WTC11 (cell line): ENCODE measurements around the gene COG3. TPM values are rescaled to one million over a fixed set of nuclear protein-coding genes. Genes with fewer than 3 reads are reported as not detected.

ENCODE experiments used
- ATAC-seq: fragments of 200-7000 bp; cut with Tn5 transposase; 2 replicates; pipeline ENCODE4 v1.10.0; 2021; ENCODE audit warnings: mild to moderate bottlenecking, moderate library complexity
- CTCF ChIA-PET: fragments of 300-600 bp; sonication (Branson Sonifier 250); formaldehyde crosslinking; loops from one replicate; lab custom pipeline; 2021; ENCODE audit warnings: antibody characterized with exemption; lab: Charles Lee
- POLR2A ChIA-PET: fragments of 350-600 bp; sonication (Branson Sonifier 250); formaldehyde crosslinking; loops from one replicate; lab custom pipeline; 2021; ENCODE audit warnings: antibody characterized with exemption; lab: Charles Lee
- DNase-seq: peaks from one replicate; pipeline ENCODE4 v3.0.0; 2021; ENCODE audit warnings: low spot score
- H3K27ac Mint-ChIP-seq: 2 replicates; pipeline ENCODE4 v1.8.0; 2021; ENCODE audit warnings: mixed read lengths
- H3K27me3 Mint-ChIP-seq: 2 replicates; pipeline ENCODE4 v1.8.0; 2021; ENCODE audit warnings: low read depth, mild to moderate bottlenecking, moderate library complexity, mixed read lengths
- H3K36me3 Mint-ChIP-seq: 2 replicates; pipeline ENCODE4 v1.8.0; 2021; ENCODE audit warnings: mixed read lengths
- H3K4me1 Mint-ChIP-seq: 2 replicates; pipeline ENCODE4 v1.8.0; 2022; ENCODE audit warnings: mixed read lengths
- H3K4me3 Mint-ChIP-seq: 2 replicates; pipeline ENCODE4 v1.8.0; 2021; ENCODE audit warnings: mild to moderate bottlenecking, moderate library complexity, mixed read lengths
- H3K9me3 Mint-ChIP-seq: 2 replicates; pipeline ENCODE4 v1.8.0; 2021; ENCODE audit warnings: mixed read lengths
- ATF1 ChIP-seq: sonication (generic); formaldehyde crosslinking; IDR thresholded peaks from 2 replicates; pipeline ENCODE4 v1.8.1; 2023; ENCODE audit warnings: mild to moderate bottlenecking, moderate library complexity, missing genetic modification reagents
- CDX4 ChIP-seq: fragments of 250-450 bp; sonication (Bioruptor Pico); IDR thresholded peaks from 2 replicates; pipeline ENCODE4 v1.9.0; 2021; ENCODE audit warnings: moderate library complexity, mild to moderate bottlenecking, inconsistent platforms, borderline replicate concordance
- CREB1 ChIP-seq: sonication (generic); formaldehyde crosslinking; IDR thresholded peaks from 2 replicates; pipeline ENCODE4 v1.8.0; 2023; ENCODE audit warnings: mild to moderate bottlenecking, missing genetic modification reagents
- CREM ChIP-seq: sonication (generic); formaldehyde crosslinking; IDR thresholded peaks from 2 replicates; pipeline ENCODE4 v1.8.1; 2022; ENCODE audit warnings: mild to moderate bottlenecking, missing genetic modification reagents, moderate library complexity
- E2F1 ChIP-seq: sonication (generic); formaldehyde crosslinking; IDR thresholded peaks from 2 replicates; pipeline ENCODE4 v1.8.0; 2022; ENCODE audit warnings: mild to moderate bottlenecking, missing genetic modification reagents
- GTF2I ChIP-seq: fragments of 250-450 bp; sonication (Bioruptor Pico); conservative IDR thresholded peaks from 2 replicates; pipeline ENCODE4 v1.4.0; 2021; ENCODE audit warnings: mild to moderate bottlenecking
- KAT7 ChIP-seq: sonication (generic); formaldehyde crosslinking; IDR thresholded peaks from 2 replicates; pipeline ENCODE4 v1.8.1; 2023; ENCODE audit warnings: missing genetic modification reagents, mild to moderate bottlenecking, borderline replicate concordance
- NR1H2 ChIP-seq: sonication (generic); formaldehyde crosslinking; IDR thresholded peaks from 2 replicates; pipeline ENCODE4 v1.9.0; 2021; ENCODE audit warnings: mild to moderate bottlenecking, moderate library complexity, missing genetic modification reagents
- NR2C2 ChIP-seq: sonication (generic); formaldehyde crosslinking; IDR thresholded peaks from 2 replicates; pipeline ENCODE4 v1.8.0; 2022; ENCODE audit warnings: mild to moderate bottlenecking, missing genetic modification reagents
- OVOL2 ChIP-seq: fragments of 250-450 bp; sonication (Bioruptor Pico); IDR thresholded peaks from 2 replicates; pipeline ENCODE4 v1.9.0; 2021; ENCODE audit warnings: mild to moderate bottlenecking, borderline replicate concordance
- SMAD4 ChIP-seq: sonication (generic); formaldehyde crosslinking; IDR thresholded peaks from 2 replicates; pipeline ENCODE4 v1.8.0; 2022; ENCODE audit warnings: mild to moderate bottlenecking, missing genetic modification reagents
- SP1 ChIP-seq: sonication (generic); formaldehyde crosslinking; conservative IDR thresholded peaks from 2 replicates; pipeline ENCODE4 v1.8.1; 2022; ENCODE audit warnings: missing genetic modification reagents
- USF1 ChIP-seq: sonication (generic); formaldehyde crosslinking; IDR thresholded peaks from 2 replicates; pipeline ENCODE4 v1.8.0; 2022; ENCODE audit warnings: mild to moderate bottlenecking, missing genetic modification reagents
- ZBTB43 ChIP-seq: sonication (generic); formaldehyde crosslinking; IDR thresholded peaks from 2 replicates; pipeline ENCODE4 v1.8.1; 2023; ENCODE audit warnings: mild to moderate bottlenecking, missing genetic modification reagents
- ZNF121 ChIP-seq: sonication (generic); formaldehyde crosslinking; IDR thresholded peaks from 2 replicates; pipeline ENCODE4 v1.8.0; 2023; ENCODE audit warnings: missing genetic modification reagents
- ZNF425 ChIP-seq: fragments of 250-450 bp; sonication (Bioruptor Pico); conservative IDR thresholded peaks from 2 replicates; pipeline ENCODE4 v1.9.0; 2021; ENCODE audit warnings: mild to moderate bottlenecking
- ZNF512 ChIP-seq: sonication (generic); formaldehyde crosslinking; IDR thresholded peaks from 2 replicates; pipeline ENCODE4 v1.8.1; 2022; ENCODE audit warnings: missing genetic modification reagents, borderline replicate concordance
- ZNF532 ChIP-seq: fragments of 250-450 bp; sonication (Bioruptor Pico); IDR thresholded peaks from 2 replicates; pipeline ENCODE4 v1.9.0; 2021; ENCODE audit warnings: mild to moderate bottlenecking, borderline replicate concordance
- total RNA-seq: library from RNA; stranded (reverse); gene quantifications from 3 replicates; pipeline ENCODE4 v1.2.3, GENCODE V29; 2021

The COG3 gene
- total RNA-seq, 1 experiment from 2014 or later, result 21.6 TPM

- ATAC-seq (no peak), DNase-seq (no peak)
- no peaks in the 10 kb centered on the region for H3K9me3 Mint-ChIP-seq
- CTCF ChIA-PET, result interaction anchor here (0.8 kb wide), 1 partner anchor 9 kb away, joined by 4 read pairs; no protein-coding TSS in a partner anchor
- TF ChIP-seq NR1H2 (CRISPR knock-in tag) (no peak), CREM (CRISPR knock-in tag) (no peak), ZNF425 (CRISPR knock-in tag) (no peak), CDX4 (no peak), ATF1 (CRISPR knock-in tag) (no peak), ZNF512 (CRISPR knock-in tag) (no peak)
- no peak overlapping the region for H3K4me3 Mint-ChIP-seq
- POLR2A ChIA-PET, result no interaction called here
- H3K4me1 Mint-ChIP-seq, result peaks cover 10% of the 10 kb centered on the region
- H3K36me3 Mint-ChIP-seq, result no peaks in the 10 kb centered on the region
- no peak overlapping the region for H3K27ac Mint-ChIP-seq
- peaks cover 47% of the 10 kb centered on the region for H3K27me3 Mint-ChIP-seq
These were observed 111.7 kb downstream of the COG3 start for GRCh38 chr13:45576466-45576865.

- ChIA-PET CTCF (no interaction called here), POLR2A (interaction anchor here (0.6 kb wide), 1 partner anchor 950 kb away, joined by 3 read pairs; no protein-coding TSS in a partner anchor)
- TF ChIP-seq USF1 (CRISPR knock-in tag) (no peak), KAT7 (CRISPR knock-in tag) (no peak), SMAD4 (CRISPR knock-in tag) (no peak), SP1 (CRISPR knock-in tag) (no peak), ZNF512 (CRISPR knock-in tag) (no peak), NR2C2 (CRISPR knock-in tag) (no peak), OVOL2 (no peak), E2F1 (CRISPR knock-in tag) (no peak), CREM (CRISPR knock-in tag) (no peak), ZNF532 (no peak), ZBTB43 (CRISPR knock-in tag) (no peak), ZNF121 (CRISPR knock-in tag) (no peak), GTF2I (CRISPR knock-in tag) (no peak), CREB1 (CRISPR knock-in tag) (no peak)
- H3K27ac Mint-ChIP-seq, result no peak overlapping the region
- peaks cover 42% of the 10 kb centered on the region for H3K27me3 Mint-ChIP-seq
- H3K9me3 Mint-ChIP-seq, result peaks cover 10% of the 10 kb centered on the region; the same call in 1 of the 2 replicates
- H3K36me3 Mint-ChIP-seq, result no peaks in the 10 kb centered on the region
- peaks cover 14% of the 10 kb centered on the region for H3K4me1 Mint-ChIP-seq
- DNase-seq, result no peak
- ATAC-seq, result no peak
- no peak overlapping the region for H3K4me3 Mint-ChIP-seq
These were observed 117.8 kb downstream of the COG3 start for GRCh38 chr13:45582408-45583076.
